Left kidney (tissue), 8 donors: ENCODE data around the gene OR10K2. TPM values are rescaled to one million over a fixed set of nuclear protein-coding genes. Genes with fewer than 3 reads are reported as not detected.
A peak's percentile ranks its signal among the peaks of the same experiment; 100 is the strongest.
"Not testable (repeated sequence)": the region's sequence is repeated elsewhere in the genome, so short reads cannot be mapped to it uniquely, and the experiment has no call there.

Experiments used
- DNase-seq: peaks from one replicate; pipeline ENCODE4 v3.0.0-alpha.2; 2013
- long read RNA-seq, 8 donors: transcript quantifications; one replicate each; lab custom pipeline, GENCODE V29; 2026
- polyA plus RNA-seq: library from polyadenylated mRNA; unstranded; fragments of 120-200 nt; gene quantifications from one replicate; pipeline ENCODE4 v1.2.1, GENCODE V29; 2013; ENCODE audit not compliant: insufficient read length

The OR10K2 gene, protein sequence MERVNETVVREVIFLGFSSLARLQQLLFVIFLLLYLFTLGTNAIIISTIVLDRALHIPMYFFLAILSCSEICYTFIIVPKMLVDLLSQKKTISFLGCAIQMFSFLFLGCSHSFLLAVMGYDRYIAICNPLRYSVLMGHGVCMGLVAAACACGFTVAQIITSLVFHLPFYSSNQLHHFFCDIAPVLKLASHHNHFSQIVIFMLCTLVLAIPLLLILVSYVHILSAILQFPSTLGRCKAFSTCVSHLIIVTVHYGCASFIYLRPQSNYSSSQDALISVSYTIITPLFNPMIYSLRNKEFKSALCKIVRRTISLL
- not detected for polyA plus RNA-seq
- long read RNA-seq, donor 1, result 0 reads
- long read RNA-seq, donor 2, result 0 reads
- long read RNA-seq, donor 3, result 0 reads
- long read RNA-seq, donor 4, result 0 reads
- long read RNA-seq, donor 5, result 0 reads
- long read RNA-seq, donor 6, result 0 reads
- long read RNA-seq, donor 7, result 0 reads
- long read RNA-seq, donor 8, result 0 reads

DNA sequence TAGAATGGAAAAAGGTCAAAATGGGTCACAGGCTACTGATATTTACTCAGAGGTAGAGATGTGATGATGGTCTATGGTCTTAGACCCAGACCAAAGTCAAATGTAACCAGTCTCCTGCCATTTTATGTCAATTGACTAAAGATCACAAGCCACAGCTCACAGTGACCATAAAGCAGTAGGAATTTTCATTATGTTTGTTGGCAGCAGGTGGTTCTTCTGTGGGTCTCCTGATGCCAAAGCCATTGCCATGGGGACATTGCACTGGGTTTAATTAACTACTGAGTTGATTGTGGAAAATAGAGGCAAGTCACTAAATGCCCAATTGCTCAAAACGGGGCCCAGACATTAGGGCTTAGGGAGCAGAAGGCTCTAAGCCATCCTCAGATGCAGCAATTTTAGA, at the start of gene OR10K2:
Gene OR10K2, minus strand, starts transcription at position 101 of the 400 bp plus-strand sequence. CDS start 5,371 bp downstream, outside the sequence.
- DNase-seq, result no peak

DNA sequence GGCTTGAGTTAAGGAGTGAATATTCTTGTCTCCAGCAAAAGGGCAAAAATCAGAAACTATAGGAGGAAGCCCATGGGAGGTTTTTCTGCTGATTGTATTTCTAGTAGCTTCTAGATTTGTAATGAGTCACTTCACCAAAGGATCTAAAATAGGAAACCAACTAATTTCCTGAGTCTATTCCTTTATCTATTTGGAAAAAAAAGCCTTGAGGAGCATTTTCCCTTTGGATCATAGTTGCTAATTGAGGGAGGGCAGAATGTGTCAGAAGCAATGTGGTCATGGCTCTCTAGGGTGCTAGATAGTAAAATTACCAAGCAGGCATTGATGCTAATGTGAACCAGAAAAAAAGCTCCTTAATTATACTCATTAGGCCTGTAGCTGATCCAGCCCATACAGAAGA, 45.9 kb upstream of the OR10K2 start, which contains the start of gene OR10R2:
Gene OR10R2, plus strand, starts transcription at position 301 of the 400 bp plus-strand sequence. CDS start 106 bp downstream, outside the sequence.
- no peak for DNase-seq

DNA sequence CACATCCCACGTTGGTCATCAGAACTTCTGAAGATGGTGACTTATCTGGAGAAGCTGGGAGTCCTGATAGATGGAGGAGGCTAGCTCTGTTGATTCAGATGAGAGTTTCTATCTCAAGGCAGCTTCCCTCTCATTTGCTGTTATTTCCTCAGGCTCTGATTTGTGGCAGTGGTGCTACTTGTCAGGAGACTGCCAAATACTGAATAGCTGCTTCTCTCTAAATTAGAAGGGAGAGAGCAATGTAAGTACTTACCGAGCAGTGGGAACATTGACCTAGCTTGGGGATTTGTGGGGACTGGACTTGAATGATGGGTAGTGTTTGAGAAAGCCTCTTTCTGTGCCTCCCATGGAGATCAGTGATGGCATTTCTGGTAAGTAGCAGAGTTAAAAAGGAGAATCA, 35.5 kb upstream of the OR10K2 start, which contains the start of gene OR10K1:
Gene OR10K1, plus strand, starts transcription at position 301 of the 400 bp plus-strand sequence. CDS start 3,728 bp downstream, outside the sequence.
- no peak for DNase-seq

DNA sequence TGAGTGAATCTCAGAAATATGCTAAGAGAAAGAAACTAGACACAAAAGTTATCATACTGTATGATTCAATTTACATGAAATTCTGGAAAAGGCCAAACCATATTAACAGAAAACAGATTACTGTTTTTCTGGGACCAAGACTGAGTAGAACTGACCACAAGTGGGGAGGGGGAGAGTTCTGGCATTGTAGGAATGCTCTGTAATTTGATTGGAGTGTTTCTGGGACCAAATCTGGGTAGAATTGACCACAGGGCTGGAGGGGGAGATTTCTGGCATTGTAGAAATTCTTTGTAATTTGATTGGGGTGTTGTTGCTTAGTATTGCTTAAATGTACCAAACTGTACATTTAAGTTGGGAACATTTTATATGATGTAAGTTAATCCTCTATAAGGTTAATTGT, 32.2 kb upstream of the OR10K2 start:
- no peak for DNase-seq

DNA sequence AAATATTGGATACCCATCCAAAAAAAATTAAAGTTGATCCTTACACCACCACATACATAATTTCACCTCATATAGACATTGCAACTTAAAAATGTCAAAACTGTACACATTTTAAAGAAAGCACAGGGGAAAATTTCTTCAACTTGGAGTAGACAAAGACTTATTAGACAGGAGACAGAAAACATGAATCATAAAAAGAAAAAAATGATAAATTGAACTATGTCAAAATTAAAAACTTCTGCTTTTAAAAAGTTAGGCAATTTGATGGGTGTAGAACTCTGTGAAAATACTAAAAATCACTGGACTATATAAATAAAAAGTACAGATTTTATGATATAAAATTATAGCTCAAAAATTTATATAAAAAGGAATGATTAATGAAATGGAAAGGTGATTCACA, 31.2 kb upstream of the OR10K2 start:
- no peak for DNase-seq

DNA sequence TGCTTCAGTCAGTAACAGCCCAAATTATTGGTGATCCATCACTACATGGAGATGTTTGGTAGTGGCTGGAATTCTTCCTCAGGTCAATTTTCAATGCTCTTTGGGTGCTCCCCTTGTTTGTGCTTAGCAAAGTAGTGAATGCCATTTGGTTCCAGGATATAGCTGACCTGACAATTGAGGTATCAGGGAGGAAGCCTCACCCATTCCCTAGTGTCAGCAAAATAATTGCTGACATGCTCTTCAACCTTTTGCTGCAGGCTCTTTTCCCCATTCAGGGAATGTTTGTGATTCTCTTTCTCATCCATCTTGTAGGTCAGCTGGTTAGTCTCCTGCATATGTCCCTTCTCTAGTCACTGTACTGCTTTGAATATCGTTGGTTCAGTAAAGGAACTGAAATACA, 28.5 kb upstream of the OR10K2 start:
- DNase-seq, result no peak

DNA sequence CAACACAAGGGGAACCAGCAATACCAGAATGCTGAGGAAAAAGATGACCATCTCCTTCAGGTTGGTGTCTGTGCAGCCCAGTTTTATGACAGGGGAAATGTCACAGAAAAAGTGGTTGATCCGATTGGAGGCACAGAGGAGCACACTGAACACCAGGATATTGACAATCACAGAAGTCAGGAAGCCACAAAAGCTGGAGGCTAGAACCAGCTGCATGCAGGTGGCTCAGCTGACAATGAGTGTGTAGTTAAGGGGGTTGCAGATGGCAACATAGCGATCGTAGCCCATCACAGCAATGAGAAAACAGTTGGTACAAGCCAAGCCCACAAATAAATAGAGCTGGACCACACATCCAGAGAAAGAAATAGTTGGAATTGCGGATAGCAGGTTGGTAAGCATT, 19.3 kb upstream of the OR10K2 start:
- DNase-seq, result no peak

DNA sequence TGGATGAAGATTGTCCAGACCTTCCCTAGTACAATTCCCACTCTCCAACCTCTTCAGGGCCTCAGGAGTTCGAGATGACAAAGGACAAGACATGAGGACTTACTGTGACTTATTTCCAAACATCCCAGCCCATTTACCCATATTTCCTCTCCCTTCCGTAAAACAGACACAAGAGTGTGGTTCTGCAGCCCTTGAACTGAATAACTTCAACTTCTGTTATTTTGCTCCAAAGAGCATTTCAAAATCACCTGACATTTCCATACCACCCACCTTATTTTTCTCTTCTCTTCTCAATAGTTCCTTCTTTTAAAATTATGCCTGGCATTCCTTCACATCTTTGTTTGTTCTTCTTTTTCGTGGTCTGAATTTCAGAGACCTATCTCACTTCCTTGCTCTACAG, 8.7 kb upstream of the OR10K2 start:
- DNase-seq, result no peak

DNA sequence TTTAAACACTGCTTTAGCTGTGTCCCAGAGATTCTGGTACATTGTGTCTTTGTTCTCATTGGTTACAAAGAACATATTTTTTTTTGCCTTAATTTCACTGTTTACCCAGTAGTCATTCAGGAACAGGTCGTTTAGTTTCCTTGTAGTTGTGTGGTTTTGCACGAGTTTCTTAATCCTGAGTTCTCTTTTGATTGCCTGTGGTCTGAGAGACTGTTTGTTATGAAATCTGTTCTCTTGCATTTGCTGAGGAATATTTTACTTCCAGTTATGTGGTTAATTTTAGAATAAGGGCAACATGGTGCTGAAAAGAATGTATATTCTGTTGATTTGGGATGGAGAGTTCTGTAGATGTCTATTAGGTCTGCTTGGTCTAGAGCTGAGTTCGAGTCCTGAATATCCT, 4.1 kb upstream of the OR10K2 start:
- DNase-seq, result not testable (repeated sequence)

DNA sequence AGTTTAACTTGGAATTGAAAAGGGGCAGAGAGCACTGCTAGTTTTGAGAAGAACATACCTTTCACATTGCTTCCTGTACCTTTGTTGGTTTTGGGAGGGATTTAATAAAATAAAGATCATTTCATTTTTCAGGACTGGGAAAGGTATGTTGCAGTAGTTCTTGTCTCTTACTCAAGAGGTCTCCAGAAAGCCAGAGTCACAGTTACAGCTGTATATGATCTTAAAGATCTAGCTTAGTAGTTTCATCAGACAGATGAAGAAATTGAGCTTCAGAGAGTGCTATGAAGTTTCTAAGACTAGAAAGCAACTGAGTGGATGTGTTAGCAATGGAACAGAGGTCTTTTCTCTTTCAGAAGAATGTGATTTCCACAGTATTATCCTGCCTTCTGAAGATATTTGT, 1.0 kb downstream of the OR10K2 start:
- no peak for DNase-seq

DNA sequence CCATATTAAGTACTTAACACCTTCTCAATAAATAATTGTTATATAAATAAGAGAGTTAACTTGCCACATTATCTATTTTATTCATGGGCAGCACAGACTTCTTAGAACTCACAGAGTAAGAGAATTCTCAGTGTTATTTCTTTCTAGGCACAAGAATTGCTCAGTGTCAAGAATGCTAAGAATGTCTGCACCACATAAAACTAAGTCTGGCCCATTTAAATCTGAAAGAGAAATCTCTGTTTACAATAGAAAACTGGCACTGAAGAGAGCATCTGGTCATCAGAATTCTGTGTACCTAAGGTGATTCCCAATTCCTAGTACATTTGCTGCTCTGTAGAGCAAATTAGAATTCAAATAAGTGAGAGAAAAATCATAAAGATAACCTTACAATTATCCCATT, 3.8 kb downstream of the OR10K2 start:
- no peak for DNase-seq

DNA sequence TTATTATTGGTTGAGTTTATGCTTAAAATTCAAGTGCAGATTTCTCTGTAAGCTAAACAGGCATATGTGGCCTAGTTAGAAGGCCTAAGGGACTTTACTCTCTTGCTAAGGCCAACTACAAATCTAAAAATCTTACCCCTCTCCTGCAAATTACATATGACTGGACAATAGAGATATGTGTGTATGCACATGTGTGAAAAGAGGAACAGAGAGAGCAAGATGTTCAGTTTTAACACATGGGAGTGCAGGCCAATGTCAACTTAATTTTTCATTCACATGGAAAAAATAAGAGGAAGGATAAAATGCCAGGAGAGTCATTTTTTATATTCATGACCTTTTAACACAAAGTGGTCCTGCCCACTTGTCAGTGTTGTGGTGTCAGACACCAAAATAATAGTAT, 8.5 kb downstream of the OR10K2 start:
- no peak for DNase-seq

DNA sequence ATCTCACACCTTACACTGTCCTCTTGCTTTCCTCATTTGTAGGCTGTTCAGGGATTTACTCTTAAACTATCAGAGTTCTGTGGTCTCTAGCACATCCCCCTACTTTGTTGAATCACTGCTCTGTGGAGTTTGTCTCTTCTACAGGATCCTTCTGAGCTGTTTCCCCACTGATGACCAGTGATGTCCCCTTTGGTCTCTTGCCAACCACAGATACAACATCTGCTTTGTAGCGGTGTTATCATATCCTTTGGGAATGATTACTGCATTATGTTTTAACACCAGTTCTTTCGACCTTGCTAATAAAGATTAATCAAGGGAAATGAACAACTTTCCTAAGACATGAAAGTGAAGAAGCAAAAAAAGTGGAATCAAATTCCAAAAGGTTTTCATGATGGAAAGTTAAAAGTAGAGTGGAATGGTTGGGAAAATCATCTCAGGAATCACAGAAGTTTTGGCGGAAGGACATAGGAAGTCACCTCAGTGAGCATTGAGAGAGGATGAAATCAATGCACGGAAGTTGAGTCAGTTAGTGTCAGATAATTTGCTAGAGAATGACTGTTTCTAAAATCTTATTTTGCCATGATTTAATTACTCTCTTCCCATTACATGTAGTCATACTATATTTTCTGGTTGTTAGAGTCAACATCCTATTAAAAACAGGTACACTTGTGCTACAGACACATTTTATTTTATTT, 11.2 kb downstream of the OR10K2 start:
- no peak for DNase-seq

DNA sequence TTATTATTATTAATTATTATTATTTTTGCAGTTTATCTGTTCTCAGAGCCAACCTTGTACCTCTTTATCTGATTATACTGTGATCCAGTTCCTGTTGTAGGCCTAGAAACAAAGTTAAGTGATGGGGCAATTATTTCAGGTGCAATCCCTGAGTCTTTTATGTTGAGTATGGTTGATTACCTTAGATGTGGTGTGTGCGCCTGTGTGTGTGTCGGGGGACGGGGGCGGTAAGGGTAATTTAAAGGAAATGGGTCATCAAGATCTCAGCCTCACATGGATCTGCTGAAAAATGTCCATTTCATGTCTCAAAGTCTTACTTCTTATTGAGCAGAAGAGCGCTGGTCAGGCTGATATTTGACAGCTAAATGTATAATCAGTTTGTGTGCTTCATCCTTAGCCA, 18.9 kb downstream of the OR10K2 start:
- no peak for DNase-seq

DNA sequence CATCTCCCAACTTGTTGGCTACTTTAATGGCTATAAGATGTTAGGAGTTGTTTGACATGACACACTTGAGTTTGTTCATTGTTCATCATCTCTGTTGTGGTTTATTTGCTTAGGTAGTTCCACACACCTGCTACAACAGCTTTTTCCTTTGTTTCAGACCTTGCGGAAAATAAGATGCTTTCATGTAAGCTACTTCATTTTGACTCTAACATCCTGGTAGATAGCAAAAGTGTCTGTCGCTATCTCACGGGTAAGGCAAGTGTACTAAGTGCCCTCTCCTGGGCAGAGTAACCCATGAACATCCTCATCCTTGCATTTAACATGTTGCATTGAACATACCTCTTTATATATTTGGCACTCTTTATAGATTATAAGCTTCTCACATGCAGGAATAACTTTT, 25.2 kb downstream of the OR10K2 start:
- no peak for DNase-seq

DNA sequence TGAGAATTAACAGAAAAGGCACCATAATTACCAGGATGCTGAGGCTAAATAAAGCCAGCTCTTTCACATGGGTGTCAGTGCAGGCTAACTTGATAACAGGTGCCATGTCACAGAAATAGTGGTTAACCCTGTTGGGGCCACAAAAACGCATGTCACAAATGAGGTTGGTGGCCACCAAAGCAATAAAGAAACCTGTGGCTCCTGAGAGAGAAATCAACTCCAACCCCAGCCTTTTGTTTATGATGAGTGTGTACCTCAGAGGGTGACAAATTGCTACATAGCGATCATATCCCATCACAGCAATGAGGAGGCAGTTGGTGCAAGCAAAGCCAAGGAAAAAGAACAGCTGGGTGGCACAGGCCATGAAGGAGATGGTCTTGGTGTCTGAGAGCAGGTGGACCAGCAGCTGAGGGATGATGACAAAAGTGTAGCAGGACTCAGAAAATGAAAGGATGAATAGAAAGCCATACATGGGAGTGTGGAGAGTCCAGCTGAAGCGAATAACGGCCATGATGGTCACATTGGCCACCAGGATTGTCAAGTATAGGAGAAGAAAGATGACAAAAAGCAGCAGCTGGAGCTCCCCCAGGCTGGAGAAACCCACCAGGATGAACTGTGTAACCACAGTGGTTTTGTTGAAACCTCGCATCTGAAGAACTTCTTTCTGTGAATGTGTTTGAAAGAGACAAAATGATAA, 27.1 kb downstream of the OR10K2 start, which contains the start of gene OR10T2:
Gene OR10T2, minus strand, starts transcription at position 649 of the 697 bp plus-strand sequence. Its CDS starts 0 bp downstream, at position 649.
- DNase-seq, result no peak

DNA sequence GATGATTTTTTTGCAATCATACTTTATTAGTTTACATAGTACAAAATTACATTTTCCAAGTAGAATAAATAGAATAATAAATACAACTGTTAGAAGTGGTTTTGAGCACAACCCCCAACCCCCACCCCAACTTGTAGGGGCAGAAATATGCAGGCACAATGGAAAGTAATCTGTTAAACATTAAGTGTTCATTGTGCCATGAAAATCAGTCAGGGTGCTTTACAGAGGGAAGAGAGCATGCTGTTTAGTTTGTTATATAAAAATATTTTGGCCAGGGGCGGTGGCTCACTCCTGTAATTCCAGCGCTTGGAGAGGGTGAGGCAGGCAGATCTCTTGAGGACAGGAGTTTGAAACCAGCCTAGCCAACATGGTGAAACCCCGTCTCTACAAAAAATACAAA, 29.4 kb downstream of the OR10K2 start:
- DNase-seq, result peak; percentile 5

DNA sequence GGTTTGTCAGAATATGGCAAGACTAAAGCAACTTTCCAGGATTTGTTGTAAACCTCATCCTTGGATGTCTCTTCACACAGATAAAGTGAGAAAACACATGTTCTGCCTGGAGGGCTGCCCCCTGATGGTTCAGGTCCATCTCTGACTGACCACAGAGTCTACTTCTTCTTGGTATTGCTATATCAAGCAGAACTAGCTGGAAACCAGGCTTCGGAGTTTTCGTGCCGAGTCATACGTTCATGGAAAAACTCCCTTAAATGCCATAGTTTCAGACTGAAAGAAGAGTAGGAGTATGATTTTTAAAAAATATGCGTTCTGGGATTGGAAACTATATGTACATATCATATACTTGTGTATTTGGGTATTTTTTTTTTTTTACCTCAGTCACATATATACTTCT, 32.6 kb downstream of the OR10K2 start:
- DNase-seq, result no peak

DNA sequence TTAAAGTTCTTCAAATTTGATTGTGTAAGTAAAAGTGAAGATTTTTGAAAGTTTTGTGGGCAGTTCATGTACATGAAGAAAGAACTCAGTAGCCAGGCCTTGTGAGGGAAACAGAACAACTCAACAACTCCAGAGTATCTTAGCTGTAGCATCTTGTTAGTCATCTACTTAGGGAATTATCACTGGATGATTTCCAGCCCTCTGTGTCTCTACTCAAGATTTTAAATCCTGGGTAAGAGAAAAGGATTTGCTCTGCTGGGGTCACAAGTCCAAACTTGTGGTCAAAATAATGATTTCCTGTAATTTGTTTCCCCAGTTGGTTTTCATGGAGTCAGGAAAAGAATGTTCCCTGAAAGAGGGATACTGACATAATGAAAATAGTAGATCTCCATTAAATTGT, 34.9 kb downstream of the OR10K2 start:
- DNase-seq, result no peak

DNA sequence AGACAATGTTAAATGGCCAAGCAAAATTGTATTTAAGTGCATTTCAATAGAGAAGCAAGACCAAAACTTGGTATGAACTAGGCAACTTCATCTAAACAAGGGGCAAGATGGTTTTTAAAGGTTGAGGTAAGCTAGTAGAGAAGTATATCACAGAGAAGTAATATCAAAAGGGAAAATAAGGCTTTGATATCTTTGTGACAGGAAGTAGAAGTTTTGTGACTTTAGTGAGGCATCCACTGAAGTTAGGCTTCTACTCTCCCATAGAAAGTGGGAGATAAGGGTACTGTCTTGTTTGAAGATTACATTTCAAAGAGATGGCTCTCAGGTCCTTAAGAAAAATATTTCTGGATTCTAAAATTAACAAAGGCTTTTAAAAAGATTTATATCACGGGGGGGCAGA, 35.7 kb downstream of the OR10K2 start:
- no peak for DNase-seq

DNA sequence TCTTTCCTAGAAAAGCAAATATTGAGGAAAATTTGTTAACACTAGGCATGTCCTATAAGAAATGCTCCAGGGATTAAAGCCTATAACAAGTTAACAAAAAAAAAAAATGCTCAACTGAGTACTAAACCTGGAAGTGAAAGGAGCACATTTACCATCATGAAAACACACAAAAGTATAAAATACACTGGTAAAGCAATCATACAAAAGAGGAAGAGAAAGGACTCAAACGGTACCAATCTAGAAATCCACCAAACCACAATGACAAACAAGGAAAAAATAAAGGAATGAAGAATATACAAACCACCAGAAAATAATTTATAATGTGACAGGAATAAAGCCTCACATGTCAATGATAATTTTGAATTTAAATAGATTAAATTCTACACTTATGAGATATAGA, 51.2 kb downstream of the OR10K2 start:
- DNase-seq, result no peak

DNA sequence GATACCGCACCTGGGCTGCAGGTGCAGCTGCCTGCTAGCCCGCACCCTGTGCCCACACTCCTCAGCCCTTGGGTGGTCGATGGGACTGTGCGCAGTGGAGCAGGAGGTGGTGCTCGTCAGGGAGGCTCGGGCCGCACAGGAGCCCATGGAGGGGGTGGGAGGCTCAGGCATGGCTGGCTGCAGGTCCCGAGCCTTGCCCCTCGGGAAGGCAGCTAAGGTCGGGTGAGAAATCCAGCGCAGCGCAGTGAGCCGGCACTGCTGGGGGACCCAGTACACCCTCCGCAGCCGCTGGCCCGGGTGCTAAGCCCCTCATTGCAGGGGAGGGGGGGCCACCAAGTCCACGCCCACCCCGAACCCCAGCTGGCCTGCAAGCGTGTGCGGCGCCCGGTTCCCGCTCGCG, 51.9 kb downstream of the OR10K2 start:
- not testable (repeated sequence) for DNase-seq
